Measurements from ENCODE around the gene SIK2.

GRCh38 chr11:111762526-111762925 is 160.3 kb downstream of the SIK2 start:
- TF ChIP-seq CTCF (IDR thresholded peaks at IDR 0.05) (no peak), EZH2 (IDR thresholded peaks at IDR 0.05; ENCODE audit: borderline replicate concordance, insufficient read depth, low read depth, low read length, poor library complexity, severe bottlenecking) (no peak)
